Activated T-cell treated with anti-CD3 and anti-CD28 coated beads, Interleukin-2, amount 50 U/mL, for 48 hours (primary cell): ENCODE measurements around the gene DES.

Experiments
- DNase-seq, 2 experiments: peaks; one replicate each; pipeline ENCODE4 v3.0.0-alpha.2; 2020

DES gene

DNA sequence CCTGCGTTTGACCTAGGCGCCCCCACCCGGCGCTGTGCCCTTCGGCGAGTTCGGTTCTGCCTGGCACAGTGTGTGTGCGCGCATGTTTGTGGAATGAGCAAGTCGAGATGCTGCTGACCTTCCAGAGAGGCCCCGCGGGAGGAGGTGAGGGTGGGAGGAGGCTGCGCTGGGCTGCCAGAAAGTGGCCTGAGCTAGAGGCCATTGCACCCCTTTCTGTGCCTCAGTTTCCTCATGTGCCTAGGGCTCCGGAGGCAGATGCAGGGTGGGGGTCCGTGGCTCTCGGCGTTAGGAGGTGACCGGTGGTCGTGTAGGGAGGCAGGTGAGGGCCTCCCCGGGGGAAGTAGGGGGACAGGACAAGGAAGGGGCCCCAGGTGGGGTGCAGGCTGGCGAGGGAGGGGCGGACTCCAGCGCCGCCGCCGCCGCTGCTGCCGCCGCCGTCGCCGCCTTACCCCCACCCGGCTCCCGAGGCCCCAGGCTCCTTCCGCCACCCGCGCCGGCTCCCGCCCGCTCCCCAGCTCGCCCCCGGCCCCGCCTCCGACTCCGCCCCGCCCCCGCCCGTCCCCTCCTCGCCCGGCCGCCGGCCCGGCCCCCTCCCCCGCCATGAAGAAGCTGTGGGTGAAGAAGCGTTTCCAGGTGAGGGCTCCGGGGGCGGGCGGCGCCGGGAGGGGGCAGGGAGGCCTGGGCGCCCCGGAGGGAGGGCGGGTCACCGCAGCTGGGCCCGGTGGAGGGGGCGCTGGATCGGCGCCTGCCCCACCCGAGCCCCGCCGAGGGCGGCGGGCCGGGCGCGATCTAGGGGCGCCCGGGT, 23.5 kb downstream of the DES start:
- DNase-seq = peak; percentile 39 to 46

DNA sequence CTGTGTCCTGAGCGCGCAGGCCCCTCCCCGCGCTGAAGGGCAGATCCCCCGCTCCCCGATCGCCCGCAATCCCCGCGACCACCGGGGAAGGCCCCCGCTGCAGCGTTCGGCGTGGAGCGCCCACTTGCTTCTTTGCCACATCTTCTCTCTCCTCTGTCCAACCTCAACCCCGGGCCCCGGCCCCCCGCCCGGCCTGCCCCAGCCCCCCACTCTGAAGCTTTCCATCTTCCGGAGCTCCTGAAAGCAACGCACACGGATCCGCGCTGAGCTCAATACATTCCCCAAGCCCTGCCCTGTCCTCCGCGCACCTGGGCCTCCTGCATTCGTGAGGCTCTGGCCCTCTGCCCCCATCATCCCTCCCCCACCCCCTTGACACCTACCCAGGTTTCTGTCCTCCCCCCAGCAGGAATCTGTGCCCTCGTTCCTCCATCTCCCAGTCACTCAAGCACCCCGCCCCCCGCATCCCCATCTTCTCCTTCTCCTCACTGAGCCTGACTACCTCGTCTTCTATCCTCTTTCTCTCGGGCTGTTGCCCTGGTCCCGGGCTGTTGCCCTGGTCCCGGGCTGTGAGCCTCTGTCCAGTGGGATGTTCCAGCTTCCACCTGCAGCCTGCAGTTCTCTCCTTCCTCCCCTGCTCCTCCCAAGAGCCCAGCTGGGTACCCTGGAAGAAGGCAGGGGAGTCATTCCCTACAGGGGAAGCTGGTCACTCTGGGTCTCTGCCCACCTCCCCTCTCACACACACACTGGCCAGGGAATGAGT, 24.3 kb downstream of the DES start:
- DNase-seq = no peak

DNA sequence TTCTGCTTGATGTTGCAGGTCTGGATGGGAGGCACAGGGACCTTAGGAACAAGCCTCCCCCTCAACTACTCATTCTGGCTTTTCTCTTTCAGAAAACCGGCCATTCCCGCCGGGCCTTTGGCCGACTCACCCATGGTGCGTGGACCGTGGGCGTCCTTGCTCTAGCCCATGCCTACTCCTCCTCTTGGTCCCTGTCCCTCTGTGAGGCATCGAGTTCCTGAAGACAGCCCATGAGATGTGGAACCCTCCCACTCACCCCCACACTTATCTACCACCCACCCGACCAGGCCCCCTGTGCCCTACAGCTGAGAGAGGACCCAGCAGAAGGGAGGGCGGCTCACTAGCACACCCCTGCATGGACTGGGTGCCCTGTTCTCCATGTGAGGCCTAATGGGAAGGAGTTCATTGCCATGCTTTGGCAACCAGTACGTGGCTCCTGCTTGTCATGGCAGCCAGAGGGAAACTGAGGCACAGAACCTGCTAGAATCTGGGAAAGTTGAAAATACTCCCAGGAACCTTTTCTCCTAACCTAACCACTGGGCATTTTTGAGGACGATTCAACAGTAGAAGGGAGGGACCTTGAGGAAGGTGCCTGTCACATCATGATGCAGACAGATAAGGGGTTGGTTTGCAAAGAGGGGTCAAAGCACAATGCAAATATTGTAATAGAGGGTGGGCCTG, 25.0 kb downstream of the DES start:
- DNase-seq = no peak

DNA sequence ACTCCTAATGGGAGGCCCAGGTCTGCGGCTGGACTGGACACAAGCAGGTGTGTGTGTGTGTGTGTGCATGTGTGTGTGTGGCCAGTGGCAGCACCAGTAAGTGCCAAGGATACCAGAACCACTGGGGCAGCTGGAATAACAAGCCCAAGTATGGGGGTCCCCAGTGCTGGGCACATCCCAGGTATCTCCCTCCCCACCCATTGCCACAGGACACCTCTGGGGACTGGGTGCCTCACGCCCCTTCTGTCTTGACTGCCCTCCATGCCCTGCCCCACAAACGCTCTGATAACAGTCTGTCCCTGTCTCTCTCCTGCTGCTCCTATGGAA, 25.5 kb downstream of the DES start:
- no peak for DNase-seq

DNA sequence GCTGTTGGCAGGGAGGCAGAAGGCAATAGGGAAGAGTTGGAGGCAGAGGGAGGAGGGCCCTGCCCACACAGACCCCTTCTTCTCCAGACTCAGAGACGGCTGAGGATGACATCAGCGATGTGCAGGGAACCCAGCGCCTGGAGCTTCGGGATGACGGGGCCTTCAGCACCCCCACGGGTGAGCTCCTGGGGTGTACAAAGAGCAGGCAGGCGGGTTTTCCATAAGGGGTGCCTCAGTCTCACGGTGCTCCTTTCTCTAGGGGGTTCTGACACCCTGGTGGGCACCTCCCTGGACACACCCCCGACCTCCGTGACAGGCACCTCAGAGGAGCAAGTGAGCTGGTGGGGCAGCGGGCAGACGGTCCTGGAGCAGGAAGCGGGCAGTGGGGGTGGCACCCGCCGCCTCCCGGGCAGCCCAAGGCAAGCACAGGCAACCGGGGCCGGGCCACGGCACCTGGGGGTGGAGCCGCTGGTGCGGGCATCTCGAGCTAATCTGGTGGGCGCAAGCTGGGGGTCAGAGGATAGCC, 26.5 kb downstream of the DES start:
- DNase-seq = no peak

DNA sequence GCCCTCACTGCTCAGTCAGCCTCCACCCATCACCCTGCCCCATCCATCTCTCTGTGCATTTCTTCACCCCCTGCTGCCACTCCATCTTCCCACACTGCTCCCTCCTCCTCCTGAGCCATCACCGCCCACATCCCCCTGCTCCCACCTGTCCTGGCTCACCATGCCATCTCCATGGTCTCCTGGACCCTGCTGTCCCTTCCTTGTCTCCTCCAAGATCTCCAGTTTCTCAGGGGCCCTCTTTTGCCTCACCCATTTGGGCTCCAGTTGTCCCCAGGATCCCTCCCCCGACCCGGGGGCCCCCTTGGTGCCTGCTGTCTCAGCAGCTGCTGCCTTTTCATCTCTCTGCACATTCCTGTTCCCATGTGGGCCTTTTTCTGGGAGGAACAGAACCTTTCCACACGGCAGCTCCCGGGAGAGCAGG, 27.1 kb downstream of the DES start:
- DNase-seq = no peak

DNA sequence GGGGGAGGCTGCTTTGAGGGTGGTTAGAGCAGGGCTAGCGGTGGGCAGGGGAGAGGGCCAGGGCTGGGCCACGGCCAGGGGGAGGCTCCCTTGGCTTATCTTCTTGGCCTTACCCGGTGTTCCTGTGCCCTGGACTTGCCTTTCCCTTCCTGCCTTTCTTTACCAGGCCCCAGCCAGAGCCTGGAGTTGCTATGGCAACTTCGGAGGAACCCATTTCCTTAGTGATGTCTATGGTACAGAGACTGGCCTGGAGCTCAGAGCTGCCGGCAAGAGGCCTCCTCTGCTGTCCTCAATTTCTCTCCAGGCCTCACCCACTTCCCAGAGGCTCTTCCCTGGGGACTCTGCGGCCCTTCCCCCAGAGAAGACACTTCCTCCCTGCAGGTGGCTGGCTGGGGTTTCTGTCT, 27.9 kb downstream of the DES start:
- DNase-seq = no peak

DNA sequence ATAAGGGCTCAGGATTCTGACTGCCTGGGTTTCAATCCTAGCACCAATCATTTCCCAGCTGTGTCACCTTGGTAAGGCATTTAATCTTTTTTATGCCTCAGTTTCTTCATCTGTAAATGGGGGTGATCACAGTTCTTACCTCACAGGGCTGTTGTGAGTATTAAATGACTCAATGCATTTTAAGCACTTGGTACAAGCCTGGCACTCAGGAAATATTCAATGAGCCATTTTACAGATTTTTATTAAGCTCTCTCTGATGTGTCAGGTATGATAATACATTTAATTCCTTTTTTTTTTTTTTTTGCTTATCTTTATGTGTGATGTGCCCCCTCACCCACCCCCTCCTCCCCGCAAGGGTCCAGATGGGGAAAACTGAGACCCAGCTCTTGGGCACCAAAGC, 28.5 kb downstream of the DES start:
- DNase-seq = no peak

DNA sequence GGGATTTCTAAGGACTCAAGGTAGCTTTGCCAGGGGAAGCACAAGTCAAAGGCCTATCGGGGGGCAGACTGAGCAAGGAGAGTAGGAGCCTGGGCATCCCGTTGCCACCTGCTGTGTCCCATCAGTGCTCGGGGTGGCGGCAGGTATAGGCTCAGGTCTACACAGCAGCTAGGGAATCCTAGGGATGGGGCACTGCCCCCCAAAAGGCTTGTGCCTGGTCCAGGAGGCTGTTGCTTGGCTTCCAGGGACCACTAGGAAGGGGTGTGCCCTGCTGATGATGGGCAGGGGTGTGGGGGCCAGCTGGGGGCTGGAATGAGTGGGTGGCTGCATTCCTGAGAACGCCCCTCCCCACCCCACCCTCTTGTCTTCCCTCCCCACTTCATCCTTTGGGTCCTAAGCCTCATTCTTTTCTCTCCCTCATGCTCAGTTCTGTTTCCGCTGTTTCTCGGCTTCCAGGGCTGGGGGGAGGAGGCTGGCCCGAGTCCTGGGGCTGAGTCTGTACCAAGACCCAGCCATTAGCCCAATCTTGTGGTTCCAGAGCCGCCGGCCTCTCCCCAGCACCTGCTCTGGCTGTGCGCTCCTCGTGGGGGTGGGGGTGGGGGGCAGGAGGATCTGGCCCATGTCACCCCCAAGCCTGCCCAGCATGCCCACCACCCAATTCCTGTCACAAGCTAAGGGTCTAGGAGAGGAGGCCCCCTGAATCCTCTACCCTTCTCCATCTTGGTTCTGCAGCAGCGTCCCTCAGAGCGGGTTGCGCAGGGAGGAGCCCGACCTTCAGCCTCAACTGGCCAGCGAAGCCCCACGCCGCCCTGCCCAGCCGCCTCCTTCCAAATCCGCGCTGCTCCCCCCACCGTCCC, 29.3 kb downstream of the DES start:
- no peak for DNase-seq

DNA sequence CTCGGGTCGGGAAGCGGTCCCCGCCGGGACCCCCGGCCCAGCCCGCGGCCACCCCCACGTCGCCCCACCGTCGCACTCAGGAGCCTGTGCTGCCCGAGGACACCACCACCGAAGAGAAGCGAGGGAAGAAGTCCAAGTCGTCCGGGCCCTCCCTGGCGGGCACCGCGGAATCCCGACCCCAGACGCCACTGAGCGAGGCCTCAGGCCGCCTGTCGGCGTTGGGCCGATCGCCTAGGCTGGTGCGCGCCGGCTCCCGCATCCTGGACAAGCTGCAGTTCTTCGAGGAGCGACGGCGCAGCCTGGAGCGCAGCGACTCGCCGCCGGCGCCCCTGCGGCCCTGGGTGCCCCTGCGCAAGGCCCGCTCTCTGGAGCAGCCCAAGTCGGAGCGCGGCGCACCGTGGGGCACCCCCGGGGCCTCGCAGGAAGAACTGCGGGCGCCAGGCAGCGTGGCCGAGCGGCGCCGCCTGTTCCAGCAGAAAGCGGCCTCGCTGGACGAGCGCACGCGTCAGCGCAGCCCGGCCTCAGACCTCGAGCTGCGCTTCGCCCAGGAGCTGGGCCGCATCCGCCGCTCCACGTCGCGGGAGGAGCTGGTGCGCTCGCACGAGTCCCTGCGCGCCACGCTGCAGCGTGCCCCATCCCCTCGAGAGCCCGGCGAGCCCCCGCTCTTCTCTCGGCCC, 30.1 kb downstream of the DES start:
- DNase-seq = peak in 1 of 2 experiments; percentile 46

DNA sequence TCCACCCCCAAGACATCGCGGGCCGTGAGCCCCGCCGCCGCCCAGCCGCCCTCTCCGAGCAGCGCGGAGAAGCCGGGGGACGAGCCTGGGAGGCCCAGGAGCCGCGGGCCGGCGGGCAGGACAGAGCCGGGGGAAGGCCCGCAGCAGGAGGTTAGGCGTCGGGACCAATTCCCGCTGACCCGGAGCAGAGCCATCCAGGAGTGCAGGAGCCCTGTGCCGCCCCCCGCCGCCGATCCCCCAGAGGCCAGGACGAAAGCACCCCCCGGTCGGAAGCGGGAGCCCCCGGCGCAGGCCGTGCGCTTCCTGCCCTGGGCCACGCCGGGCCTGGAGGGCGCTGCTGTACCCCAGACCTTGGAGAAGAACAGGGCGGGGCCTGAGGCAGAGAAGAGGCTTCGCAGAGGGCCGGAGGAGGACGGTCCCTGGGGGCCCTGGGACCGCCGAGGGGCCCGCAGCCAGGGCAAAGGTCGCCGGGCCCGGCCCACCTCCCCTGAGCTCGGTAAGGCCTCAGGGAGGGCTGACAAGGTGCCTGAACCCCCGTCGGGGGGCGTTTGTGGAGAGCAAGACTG, 30.7 kb downstream of the DES start:
- DNase-seq = peak; percentile 42 to 53

DNA sequence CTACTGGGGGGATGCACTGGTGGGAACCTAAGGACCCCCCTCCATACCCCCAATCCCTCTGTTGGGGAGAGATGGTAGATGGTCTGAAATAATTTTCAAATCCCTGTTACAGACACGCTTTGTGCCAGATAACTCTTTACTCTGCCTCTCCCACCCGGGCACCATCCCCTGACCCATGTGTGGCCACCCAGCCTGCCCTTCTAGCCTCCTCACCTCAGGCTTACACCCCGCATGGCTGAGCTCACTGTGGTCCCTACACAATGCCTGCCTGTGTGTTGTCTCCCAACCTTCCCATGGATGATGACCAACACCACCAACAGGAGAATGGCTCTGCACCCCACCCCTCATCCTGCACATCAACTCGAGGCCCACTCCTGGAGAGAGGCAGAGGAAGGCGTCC, 31.4 kb downstream of the DES start:
- DNase-seq = no peak

DNA sequence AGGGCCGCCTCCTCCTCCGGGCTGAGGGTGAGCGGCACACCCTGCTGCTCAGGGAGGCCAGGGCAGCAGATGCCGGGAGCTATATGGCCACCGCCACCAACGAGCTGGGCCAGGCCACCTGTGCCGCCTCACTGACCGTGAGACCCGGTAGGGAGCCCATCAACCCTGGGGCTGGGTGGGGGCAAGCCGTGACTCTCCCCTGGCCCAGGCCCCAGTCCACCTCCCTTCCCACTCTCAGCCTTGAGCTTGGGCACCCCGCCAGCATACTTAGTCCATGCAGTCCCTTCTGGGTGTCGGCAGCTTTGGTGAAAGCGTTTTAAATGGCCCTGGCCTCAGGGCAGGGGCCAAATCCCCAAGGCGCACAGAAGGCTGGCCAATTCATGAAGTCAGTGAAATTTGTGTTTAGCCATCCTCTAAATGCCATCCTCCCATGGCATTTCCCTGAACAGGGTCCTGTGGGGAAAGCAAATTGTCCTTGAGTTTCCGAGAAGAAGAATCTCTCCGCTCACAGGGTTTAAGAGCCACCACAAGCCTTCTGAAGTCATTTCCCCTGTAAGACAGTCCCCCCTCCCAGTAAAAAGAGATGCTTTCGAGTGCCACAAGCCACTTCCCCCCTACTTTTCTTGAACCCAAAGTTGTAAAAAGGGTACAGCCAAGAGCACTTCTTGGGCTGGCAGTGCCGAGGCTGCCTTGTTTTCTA, 33.6 kb downstream of the DES start:
- no peak for DNase-seq

DNA sequence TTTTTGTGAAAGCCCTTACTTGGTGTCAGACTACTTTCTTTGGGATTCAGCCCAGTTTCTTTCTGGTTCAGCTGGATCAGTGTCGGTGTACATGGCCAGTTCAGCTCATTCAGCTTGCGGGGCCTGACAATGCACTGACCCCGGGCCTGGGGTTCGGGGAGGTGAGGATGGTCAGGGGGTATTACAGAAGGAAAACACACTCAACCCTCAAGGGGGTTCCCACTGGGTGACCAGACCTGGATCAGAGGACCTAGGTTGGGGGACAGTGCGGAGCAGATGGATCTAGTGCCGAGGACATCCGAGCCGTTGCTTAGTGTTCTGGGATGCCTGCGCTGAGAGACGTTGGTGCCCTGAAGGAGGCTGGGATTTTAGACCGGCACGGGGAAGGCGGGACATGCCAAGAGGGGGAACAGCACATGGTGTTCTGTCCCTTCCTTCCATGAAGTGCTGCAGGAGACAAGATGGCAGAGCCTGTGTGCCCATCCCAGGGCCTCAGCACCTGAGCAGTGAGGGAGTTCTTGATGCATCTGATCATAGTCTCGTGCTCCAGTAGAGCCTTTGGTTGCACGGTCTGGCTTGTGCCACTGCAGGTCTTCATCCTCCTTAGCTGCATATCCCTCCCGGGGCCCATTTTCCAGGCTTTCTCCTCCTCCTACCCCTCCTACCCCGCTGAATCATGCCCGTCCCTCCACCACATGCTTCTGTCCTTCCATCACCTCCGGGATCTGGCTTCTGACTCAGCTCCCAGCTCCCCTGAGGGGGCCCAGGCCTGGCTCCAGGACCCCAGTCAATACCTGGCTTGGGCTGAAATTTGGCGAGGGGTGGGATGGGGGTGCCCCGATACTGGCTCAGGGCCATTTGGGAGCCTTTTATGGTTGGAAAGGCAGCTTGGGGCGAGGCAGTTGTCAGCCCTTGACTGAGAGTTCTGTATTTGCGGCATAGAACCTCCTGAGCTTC, 34.5 kb downstream of the DES start:
- no peak for DNase-seq

DNA sequence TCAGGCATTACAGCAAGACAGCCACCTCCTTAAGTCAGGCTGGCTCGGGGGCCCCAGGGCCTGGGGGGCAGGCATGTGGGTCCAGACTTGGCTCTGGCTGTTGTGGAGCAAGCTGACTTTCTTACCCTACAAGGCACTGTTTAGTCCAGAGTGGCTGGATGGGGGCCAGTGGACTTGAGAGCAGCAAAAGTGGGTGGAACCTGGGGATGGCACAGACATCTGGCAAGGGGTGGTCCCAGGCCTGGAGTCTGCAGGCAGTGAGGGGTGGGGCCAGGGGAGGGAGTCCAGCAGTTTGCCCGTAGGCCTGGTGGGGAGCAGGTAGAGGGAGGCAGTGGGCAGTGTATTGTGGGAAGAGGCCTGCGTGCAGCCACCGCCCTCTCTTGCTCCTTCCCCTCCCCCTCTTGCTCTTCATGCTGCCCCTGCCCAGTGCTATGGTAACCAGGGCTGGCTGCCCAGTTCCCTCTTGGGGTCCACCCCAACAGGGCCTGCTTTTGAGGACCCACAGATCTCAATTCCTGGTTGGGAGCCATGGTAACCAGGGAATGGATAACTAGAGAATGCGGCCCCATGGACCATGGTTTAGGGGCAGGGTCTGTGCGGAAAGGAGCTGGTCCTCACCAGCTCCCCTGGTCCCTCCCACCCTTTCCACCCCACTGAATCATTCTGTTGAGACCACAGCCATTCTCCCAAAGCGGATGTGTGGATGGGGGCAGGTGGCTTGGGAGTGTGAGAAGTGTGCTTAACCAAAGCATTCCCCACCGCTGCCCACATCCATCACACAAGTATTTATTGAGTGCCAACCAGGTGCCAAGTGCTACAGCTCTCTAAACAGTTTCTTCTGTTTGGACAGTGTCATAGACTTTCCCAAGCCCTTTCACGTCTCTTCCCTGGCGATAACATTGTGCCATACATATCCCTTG, 35.8 kb downstream of the DES start:
- DNase-seq = no peak

DNA sequence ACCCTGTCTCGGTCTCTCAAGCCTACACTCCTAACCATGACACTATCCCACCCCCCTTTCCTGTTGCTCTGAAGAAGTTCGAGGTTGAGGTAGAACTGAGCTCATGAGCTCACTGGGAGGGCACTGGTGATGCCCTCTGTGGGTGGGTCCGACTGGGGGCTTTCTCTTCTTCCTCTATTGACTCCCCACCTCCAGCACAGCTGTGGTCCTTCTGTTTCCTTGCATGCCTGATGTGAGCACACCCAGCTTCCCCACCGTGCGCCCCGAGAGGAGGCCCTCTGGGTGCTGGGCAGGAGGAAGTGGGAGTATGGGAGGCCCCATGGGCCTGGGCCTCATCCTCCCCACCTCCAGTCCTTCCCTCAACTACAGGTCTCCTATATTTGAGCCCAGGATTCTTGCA, 37.4 kb downstream of the DES start:
- DNase-seq = no peak

DNA sequence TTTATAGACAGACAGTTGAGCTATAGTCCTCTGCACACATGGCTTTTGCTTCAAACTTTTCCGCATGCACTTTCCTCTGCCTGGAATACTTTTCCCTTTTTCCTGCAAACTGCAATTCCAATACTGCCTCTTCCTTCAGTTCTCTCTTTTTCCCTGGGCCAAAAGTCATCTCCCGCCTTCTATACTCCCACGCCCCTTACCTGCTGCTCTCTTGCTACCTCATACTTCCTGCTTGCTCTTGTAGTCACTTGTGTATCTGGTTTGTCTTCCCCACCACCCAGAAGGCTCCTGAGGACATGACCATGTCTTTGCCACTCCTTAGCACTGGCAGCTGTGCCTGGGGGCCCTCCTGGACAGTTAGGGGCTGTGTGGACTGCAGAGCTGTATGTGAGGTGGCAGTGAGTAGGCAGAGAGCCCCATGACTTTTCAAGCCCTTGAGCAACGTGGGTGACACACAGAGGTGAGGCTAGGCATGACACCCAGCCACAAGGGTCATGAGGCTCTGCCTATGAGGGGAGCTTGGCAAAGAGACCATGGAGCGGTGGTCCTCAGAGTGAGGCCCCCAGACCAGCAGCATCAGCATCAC, 39.7 kb downstream of the DES start:
- peak in 1 of 2 experiments; percentile 39 for DNase-seq

DNA sequence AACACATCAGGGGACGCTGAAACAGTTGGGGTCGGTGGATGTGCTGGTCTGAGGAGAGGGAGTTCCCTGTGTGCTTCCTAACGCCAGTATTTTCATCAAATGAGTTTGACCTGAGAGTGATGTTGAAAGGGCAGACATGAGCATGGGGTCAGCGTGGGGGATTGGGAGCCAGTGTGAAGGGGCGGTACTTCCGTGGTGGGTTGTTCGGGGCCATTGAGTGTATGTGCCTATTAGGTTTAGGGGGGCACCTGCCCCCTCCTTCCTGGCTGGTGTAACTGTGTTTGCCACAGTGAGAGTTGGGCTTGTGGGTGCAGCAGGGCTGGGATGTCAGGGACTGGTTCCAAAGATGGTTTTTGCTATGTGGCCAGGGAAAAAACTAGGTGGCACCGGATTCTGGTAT, 40.8 kb downstream of the DES start:
- DNase-seq = no peak
